ENCODE measurements around the gene DIPK1B.

DNA sequence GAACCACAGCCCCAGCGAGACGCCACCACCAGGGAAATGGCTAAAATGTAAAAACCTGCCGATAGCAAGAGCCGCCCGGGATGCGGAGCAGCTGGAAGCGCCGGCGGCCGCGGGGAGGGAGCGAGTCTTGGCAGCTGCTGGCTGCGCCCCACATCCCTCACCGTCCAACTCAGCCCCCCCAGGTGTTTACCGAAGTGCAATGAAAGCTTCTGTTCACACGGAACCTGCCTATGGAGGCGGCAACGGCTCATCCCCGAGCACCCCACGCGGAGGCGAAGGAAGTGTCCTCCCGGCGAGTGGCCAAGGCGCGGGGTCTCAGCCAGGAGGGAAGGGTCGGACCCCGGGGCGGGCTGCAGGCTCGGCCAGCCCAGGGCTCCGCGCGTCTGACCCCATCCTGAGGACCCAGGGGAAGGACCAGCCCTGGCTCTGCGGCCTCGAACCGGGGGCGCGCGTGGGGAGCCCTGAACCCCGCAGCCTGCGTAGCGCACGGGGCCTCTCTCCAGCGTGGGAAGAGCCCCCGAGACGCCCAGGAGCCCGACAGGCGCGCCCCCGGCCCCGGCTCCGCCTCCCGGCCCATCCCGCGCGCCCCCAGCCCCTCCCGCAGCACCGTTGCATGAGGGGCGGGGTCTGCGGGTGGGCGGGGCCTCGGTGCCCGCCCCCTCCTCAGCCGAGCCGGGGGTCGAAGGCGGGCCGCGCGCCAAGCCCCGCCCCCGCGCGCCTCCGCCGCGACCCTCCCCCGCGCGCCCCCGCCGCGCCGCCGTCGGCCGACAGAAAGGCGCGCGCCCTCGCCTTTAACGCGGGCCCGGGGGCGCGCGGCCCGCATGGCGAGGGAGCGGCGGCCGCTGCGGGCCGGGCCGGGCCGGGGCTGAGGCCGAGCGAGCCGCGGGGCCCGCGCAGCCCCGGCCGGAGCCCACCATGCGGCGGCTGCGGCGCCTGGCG, at the start of gene DIPK1B:
- TF ChIP-seq POLR2A (IDR thresholded peaks at IDR 0.05; ENCODE audit: low read depth, low read length) = no peak
- no peak for TF ChIP-seq TAF1 (IDR thresholded peaks at IDR 0.05; ENCODE audit: borderline replicate concordance, low read depth, low read length)
